ENCODE data around the gene GPR137. TPM values are rescaled to one million over a fixed set of nuclear protein-coding genes. Genes with fewer than 3 reads are reported as not detected.

The GPR137 gene
- total and polyA plus RNA-seq, 10 of the 15 experiments (the other 5 are each of a cell fraction or from before 2014, with no cell fraction given) = 0.37 to 29.2 (median 13.8) TPM

GRCh38 chr11:64304316-64305072 is 18.8 kb downstream of the GPR137 start (continued):
- TF ChIP-seq E2F4 (IDR thresholded peaks at IDR 0.05; ENCODE audit: low read depth, low read length) = no peak
- TF ChIP-seq RB1 (IDR thresholded peaks at IDR 0.05; ENCODE audit: borderline replicate concordance) = peak; percentile 25; the same call in 1 of the 2 replicates
- peak; percentile 47; the same call in 1 of the 2 replicates for TF ChIP-seq CREM (IDR thresholded peaks at IDR 0.05; ENCODE audit: low read depth)
- no peak for TF ChIP-seq STAT3 (IDR thresholded peaks at IDR 0.05; ENCODE audit: low read depth, low read length)
- TF ChIP-seq ZNF24 (IDR thresholded peaks at IDR 0.05) = no peak
- TF ChIP-seq CBX5 (IDR thresholded peaks at IDR 0.05; ENCODE audit: low read depth) = no peak
- TF ChIP-seq SMAD5 (IDR thresholded peaks at IDR 0.05; ENCODE audit: low read depth) = no peak
- TF ChIP-seq SREBF1 (IDR thresholded peaks at IDR 0.05; ENCODE audit: low read length) = no peak
- TF ChIP-seq ZNF207 (IDR thresholded peaks at IDR 0.05; ENCODE audit: borderline replicate concordance) = peak; percentile 92
- TF ChIP-seq ZBED1 (IDR thresholded peaks at IDR 0.05; ENCODE audit: borderline replicate concordance) = no peak
- TF ChIP-seq MLLT1 (IDR thresholded peaks at IDR 0.05) = peak; percentile 84
- peak; percentile 87 to 91 for TF ChIP-seq BHLHE40 (IDR thresholded peaks at IDR 0.05; ENCODE audit: borderline replicate concordance in 1 of 2, low read depth in 2 of 2, low read length in 1 of 2)
- TF ChIP-seq SUPT20H (IDR thresholded peaks at IDR 0.05; ENCODE audit: borderline replicate concordance, control insufficient read depth, low read depth, low read length) = no peak
- no peak for TF ChIP-seq ZNF622 (IDR thresholded peaks at IDR 0.05)
- TF ChIP-seq CHD2 (IDR thresholded peaks at IDR 0.05; ENCODE audit: borderline replicate concordance, low read depth, low read length) = 0 out of 2 replicates have a peak, but pooled peaks have one; percentile 37
- no peak for TF ChIP-seq STAT1 (conservative IDR thresholded peaks at IDR 0.05)
- 0 out of 3 replicates have a peak, but pooled peaks have one; percentile 9 for TF ChIP-seq POU2F2 (IDR thresholded peaks at IDR 0.05; ENCODE audit: borderline replicate concordance, low read depth, low read length)
- TF ChIP-seq NR2C1 (IDR thresholded peaks at IDR 0.05) = peak; percentile 78
- no peak for TF ChIP-seq ZBTB11 (CRISPR knock-in tag; IDR thresholded peaks at IDR 0.05)
- no peak for TF ChIP-seq ZNF384 (IDR thresholded peaks at IDR 0.05; ENCODE audit: borderline replicate concordance, low read depth, low read length)
- no peak for TF ChIP-seq SIX5 (IDR thresholded peaks at IDR 0.05; ENCODE audit: low read depth, low read length, severe bottlenecking)
- no peak for TF ChIP-seq TCF3 (IDR thresholded peaks at IDR 0.05; ENCODE audit: borderline replicate concordance, insufficient read depth, low read depth, low read length)
- no peak for TF ChIP-seq RELA (IDR thresholded peaks at IDR 0.05; ENCODE audit: borderline replicate concordance, partially characterized antibody)
- no peak; the same call in 1 of the 2 replicates for TF ChIP-seq PML (IDR thresholded peaks at IDR 0.05; ENCODE audit: low read length)
